EH (cell line): Measurements from ENCODE around the gene CHRNE.
"Not testable (repeated sequence)": the region's sequence is repeated elsewhere in the genome, so short reads cannot be mapped to it uniquely, and the experiment has no call there.

ENCODE experiments used
- DNase-seq: peaks from one replicate; pipeline ENCODE4 v3.0.0-alpha.2; 2015; ENCODE audit warnings: low read depth

Gene CHRNE

GRCh38 chr17:4906642-4907041 is 3.7 kb upstream of the CHRNE start:
- DNase-seq: not testable (repeated sequence)

- DNase-seq: no peak
Observed at GRCh38 chr17:4902540-4902939, 358 bp downstream of the CHRNE start.

- no peak for DNase-seq
Observed at GRCh38 chr17:4901648-4902344, 1.1 kb downstream of the CHRNE start.

GRCh38 chr17:4901108-4901647 is 1.7 kb downstream of the CHRNE start:
- no peak for DNase-seq

- DNase-seq: no peak
Observed at GRCh38 chr17:4900231-4901107, 2.4 kb downstream of the CHRNE start.

- peak; percentile 71 for DNase-seq
Observed at GRCh38 chr17:4899341-4900230, 3.3 kb downstream of the CHRNE start, which contains the start of gene C17orf107. TSS of gene C17orf107 (plus strand) at chr17:4899536. CDS start at chr17:4899763, 227 bp downstream.

GRCh38 chr17:4898927-4899326 is 4.0 kb downstream of the CHRNE start:
- no peak for DNase-seq

- no peak for DNase-seq
Observed at GRCh38 chr17:4898351-4898750, 4.5 kb downstream of the CHRNE start.

GRCh38 chr17:4897785-4898184 is 5.1 kb downstream of the CHRNE start:
- no peak for DNase-seq

- no peak for DNase-seq
Observed at GRCh38 chr17:4897198-4897687, 5.7 kb downstream of the CHRNE start.

- no peak for DNase-seq
Observed at GRCh38 chr17:4896332-4897197, 6.3 kb downstream of the CHRNE start.

- DNase-seq: no peak
Observed at GRCh38 chr17:4895657-4896331, 7.1 kb downstream of the CHRNE start.

- no peak for DNase-seq
Observed at GRCh38 chr17:4895121-4895520, 7.8 kb downstream of the CHRNE start.

GRCh38 chr17:4893721-4894560 is 9.0 kb downstream of the CHRNE start:
- no peak for DNase-seq

- DNase-seq: no peak
Observed at GRCh38 chr17:4893272-4893671, 9.6 kb downstream of the CHRNE start.

GRCh38 chr17:4892499-4893221 is 10.2 kb downstream of the CHRNE start:
- DNase-seq: no peak

GRCh38 chr17:4891411-4892410 is 11.2 kb downstream of the CHRNE start:
- no peak for DNase-seq
